ENCODE data around the gene SRM. TPM values are rescaled to one million over a fixed set of nuclear protein-coding genes. Genes with fewer than 3 reads are reported as not detected.
"Not testable (repeated sequence)": the region's sequence is repeated elsewhere in the genome, so short reads cannot be mapped to it uniquely, and the experiment has no call there.

SRM gene
- total RNA-seq, 1 donor: 21.0 TPM

DNA sequence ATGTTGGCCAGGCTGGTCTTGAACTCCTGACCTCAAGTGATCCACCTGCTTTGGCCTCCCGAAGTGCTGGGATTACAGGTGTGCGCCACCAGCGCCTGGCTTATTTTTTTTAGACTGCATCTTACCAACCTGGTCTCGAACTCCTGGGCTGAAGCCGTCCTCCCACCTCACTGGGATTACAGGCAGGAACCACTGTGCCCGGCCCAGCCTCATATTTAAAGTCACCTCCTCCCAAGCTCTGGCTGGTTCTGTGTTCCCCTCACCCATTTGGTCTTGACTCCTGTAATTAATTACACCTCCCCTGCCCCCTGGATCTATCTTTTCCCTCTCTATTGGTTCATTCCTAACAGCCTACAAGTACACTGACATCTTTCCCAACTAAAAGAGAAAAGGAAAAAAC is 41.5 kb upstream of the SRM start:
- Histone ChIP-seq H3K36me3 (ENCODE audit: insufficient read depth, low read length) (peaks cover 9% of the 10 kb centered on the region), H3K4me1 (ENCODE audit: insufficient read depth, low read length) (peaks cover 15% of the 10 kb centered on the region), H3K4me2 (ENCODE audit: insufficient read depth, low read length) (no peak overlapping the region), H3K27me3 (ENCODE audit: insufficient read depth, low read length) (no peaks in the 10 kb centered on the region), H3K79me2 (ENCODE audit: insufficient read depth, low read length) (peaks cover 19% of the 10 kb centered on the region), H2AFZ (ENCODE audit: low read length) (no peak overlapping the region), H4K20me1 (ENCODE audit: insufficient read depth, low read length) (no peaks in the 10 kb centered on the region), H3K4me3 (ENCODE audit: insufficient read depth, low read length) (no peak overlapping the region), H3K27ac (ENCODE audit: low read depth, low read length) (no peak overlapping the region), H3K9me3 (ENCODE audit: low read depth, low read length) (no peaks in the 10 kb centered on the region)
- TF ChIP-seq, protein P1, sequence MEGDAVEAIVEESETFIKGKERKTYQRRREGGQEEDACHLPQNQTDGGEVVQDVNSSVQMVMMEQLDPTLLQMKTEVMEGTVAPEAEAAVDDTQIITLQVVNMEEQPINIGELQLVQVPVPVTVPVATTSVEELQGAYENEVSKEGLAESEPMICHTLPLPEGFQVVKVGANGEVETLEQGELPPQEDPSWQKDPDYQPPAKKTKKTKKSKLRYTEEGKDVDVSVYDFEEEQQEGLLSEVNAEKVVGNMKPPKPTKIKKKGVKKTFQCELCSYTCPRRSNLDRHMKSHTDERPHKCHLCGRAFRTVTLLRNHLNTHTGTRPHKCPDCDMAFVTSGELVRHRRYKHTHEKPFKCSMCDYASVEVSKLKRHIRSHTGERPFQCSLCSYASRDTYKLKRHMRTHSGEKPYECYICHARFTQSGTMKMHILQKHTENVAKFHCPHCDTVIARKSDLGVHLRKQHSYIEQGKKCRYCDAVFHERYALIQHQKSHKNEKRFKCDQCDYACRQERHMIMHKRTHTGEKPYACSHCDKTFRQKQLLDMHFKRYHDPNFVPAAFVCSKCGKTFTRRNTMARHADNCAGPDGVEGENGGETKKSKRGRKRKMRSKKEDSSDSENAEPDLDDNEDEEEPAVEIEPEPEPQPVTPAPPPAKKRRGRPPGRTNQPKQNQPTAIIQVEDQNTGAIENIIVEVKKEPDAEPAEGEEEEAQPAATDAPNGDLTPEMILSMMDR (IDR thresholded peaks at IDR 0.05; ENCODE audit: extremely low read depth, low read depth, low read length): no peak
- DNase-seq (ENCODE audit: insufficient read length, low spot score, missing footprints): no peak

DNA sequence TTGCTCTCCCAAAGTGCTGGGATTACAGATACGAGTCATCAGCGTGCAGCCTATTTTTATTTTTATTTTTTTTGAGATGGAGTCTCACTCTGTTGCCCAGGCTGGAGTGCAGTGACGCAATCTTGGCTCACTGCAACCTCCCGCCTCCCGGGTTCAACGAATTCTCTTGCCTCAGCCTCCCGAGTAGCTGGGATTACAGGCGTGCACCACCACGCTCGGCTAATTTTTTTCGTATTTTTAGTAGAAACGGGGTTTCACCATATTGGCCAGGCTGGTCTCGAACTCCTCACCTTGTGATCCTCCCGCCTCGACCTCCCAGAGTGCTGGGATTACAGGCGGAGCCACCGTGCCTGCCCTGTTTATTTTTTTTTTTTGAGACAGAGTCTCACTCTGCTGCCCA is 41.0 kb upstream of the SRM start:
- not testable (repeated sequence) for H3K27ac ChIP-seq (ENCODE audit: low read depth, low read length); DNase-seq (ENCODE audit: insufficient read length, low spot score, missing footprints); H4K20me1 ChIP-seq (ENCODE audit: insufficient read depth, low read length); H3K27me3 ChIP-seq (ENCODE audit: insufficient read depth, low read length); H3K4me2 ChIP-seq (ENCODE audit: insufficient read depth, low read length); H3K4me3 ChIP-seq (ENCODE audit: insufficient read depth, low read length); H3K9me3 ChIP-seq (ENCODE audit: low read depth, low read length); H2AFZ ChIP-seq (ENCODE audit: low read length)
- H3K79me2 ChIP-seq (ENCODE audit: insufficient read depth, low read length): peaks cover 19% of the 10 kb centered on the region
- H3K36me3 ChIP-seq (ENCODE audit: insufficient read depth, low read length): peaks cover 15% of the 10 kb centered on the region
- H3K4me1 ChIP-seq (ENCODE audit: insufficient read depth, low read length): peaks cover 15% of the 10 kb centered on the region

DNA sequence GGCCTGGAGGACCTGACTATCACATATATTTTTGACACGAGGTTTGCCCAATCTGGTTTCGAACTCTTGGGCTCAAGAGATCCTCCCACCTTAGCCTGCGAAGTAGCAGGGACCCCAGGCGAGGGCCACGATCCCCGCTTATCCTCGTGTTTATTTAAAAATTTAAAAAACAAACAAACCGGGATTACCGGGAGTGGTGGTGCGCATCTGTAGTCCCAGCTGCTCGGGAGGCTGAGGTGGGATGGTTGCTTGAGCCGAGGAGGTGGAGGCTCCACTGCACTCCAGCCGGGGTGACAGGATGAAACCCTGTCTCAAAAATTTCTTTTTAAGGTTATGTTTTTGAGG is 40.3 kb upstream of the SRM start:
- no peaks in the 10 kb centered on the region for H4K20me1 ChIP-seq (ENCODE audit: insufficient read depth, low read length)

DNA sequence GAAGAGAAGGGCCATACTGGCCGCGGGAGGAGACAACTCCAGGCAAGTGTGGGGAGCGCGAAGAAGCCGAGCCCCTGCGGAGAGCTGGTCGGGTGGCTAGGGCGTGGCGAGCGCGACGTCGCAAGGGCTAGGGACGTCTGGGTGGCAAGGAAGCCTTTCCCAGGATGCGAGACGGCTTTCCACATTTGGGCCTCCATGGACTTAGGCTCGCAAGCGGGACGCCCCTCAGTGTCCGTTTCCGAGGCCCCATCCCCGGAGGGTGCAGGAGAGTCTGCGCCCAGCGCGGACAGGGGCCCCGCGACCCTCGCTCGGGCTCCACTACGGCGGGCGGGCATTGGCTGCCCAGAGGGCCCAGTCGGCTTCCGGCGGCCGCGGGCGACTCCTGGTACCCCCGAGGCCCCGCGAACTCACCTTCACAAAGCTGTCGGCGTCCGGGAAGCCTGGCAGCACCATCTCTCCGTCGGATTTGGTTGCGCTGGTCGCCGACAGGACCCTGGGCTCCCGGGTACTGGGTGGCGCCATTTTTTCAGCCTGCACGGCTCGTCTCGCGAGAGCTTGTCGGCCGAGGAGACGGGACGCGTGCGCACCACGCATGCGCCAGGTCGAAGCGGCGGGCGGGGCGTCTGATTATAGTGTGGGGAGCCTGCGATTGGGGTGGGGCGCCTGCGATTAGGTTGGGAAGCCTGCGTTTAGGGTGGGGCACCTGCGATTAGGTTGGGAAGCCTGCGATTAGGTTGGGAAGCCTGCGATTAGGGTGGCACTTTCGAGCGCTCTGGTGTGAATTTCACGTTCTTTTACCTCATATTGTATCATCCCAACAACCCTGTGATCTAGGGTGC is 39.7 kb upstream of the SRM start, which contains the start of gene EXOSC10:
Gene EXOSC10 (minus strand): TSS at position 560 of the 839 bp plus-strand sequence. CDS start 38 bp downstream, at position 522.
- H3K4me1 ChIP-seq (ENCODE audit: insufficient read depth, low read length): peaks cover 15% of the 10 kb centered on the region
- no peaks in the 10 kb centered on the region for H4K20me1 ChIP-seq (ENCODE audit: insufficient read depth, low read length)
- H3K4me3 ChIP-seq (ENCODE audit: insufficient read depth, low read length): peak within 1 kb of the TSS; percentile 98
- DNase-seq (ENCODE audit: insufficient read length, low spot score, missing footprints): peak; percentile 99
- peak within 1 kb of the TSS; percentile 95 for H2AFZ ChIP-seq (ENCODE audit: low read length)
- no peaks in the 10 kb centered on the region for H3K27me3 ChIP-seq (ENCODE audit: insufficient read depth, low read length)
- peaks cover 19% of the 10 kb centered on the region for H3K79me2 ChIP-seq (ENCODE audit: insufficient read depth, low read length)
- no peaks in the 10 kb centered on the region for H3K9me3 ChIP-seq (ENCODE audit: low read depth, low read length)
- TF ChIP-seq, protein P1 (IDR thresholded peaks at IDR 0.05; ENCODE audit: extremely low read depth, low read depth, low read length): no peak
- peak within 1 kb of the TSS; percentile 74 for H3K27ac ChIP-seq (ENCODE audit: low read depth, low read length)
- H3K36me3 ChIP-seq (ENCODE audit: insufficient read depth, low read length): peaks cover 25% of the 10 kb centered on the region
- H3K4me2 ChIP-seq (ENCODE audit: insufficient read depth, low read length): peak within 1 kb of the TSS; percentile 79

More for the DNA sequence above, 40.3 kb upstream of the SRM start:
- no peak for DNase-seq (ENCODE audit: insufficient read length, low spot score, missing footprints)
- Histone ChIP-seq H3K4me3 (ENCODE audit: insufficient read depth, low read length) (peak overlapping the region; percentile 98), H3K4me1 (ENCODE audit: insufficient read depth, low read length) (peaks cover 15% of the 10 kb centered on the region), H3K36me3 (ENCODE audit: insufficient read depth, low read length) (peaks cover 19% of the 10 kb centered on the region), H3K4me2 (ENCODE audit: insufficient read depth, low read length) (peak overlapping the region; percentile 79), H2AFZ (ENCODE audit: low read length) (peak overlapping the region; percentile 94), H3K27me3 (ENCODE audit: insufficient read depth, low read length) (no peaks in the 10 kb centered on the region), H3K9me3 (ENCODE audit: low read depth, low read length) (no peaks in the 10 kb centered on the region), H3K79me2 (ENCODE audit: insufficient read depth, low read length) (peaks cover 19% of the 10 kb centered on the region), H3K27ac (ENCODE audit: low read depth, low read length) (peak overlapping the region; percentile 74)
- TF ChIP-seq, protein P1 (IDR thresholded peaks at IDR 0.05; ENCODE audit: extremely low read depth, low read depth, low read length): no peak

Data from osteoblast (primary cell).